Measurements from ENCODE around the gene EOLA1.

- no peak for TF ChIP-seq CTCF (IDR thresholded peaks at IDR 0.05)
- TF ChIP-seq POLR2A (IDR thresholded peaks at IDR 0.05), result no peak
These were observed 28.0 kb downstream of the EOLA1 start for GRCh38 chrX:149568701-149569296.
